K562 (cell line): ENCODE data around the gene FANCG.

Source experiments
- FOXK2 ChIP-seq, 2 experiments: fragments of 450-650 bp; IDR thresholded peaks in 1 of 2; conservative IDR thresholded peaks in 1 of 2; 2 replicates each; pipeline ENCODE4 v1.6.1; 2016; ENCODE audit warnings: low read depth in 2 of 2, mild to moderate bottlenecking in 1 of 2
- KLF10 ChIP-seq: fragments of 250-450 bp; sonication (Bioruptor Pico); IDR thresholded peaks from 2 replicates; pipeline ENCODE4 v1.6.1; 2021; ENCODE audit warnings: matching md5 sums
- MYC ChIP-seq, 2 experiments: fragments of 250-450 bp in 1 of 2; sonication (Bioruptor Pico) in 1 of 2; IDR thresholded peaks; 2 replicates each; pipeline versions ENCODE4 v1.5.1 to v1.6.1; 2012 to 2021; ENCODE audit warnings: low read depth in 2 of 2, borderline replicate concordance in 1 of 2, improper control_type of control experiment in 1 of 2, low read length in 1 of 2, mild to moderate bottlenecking in 1 of 2, moderate library complexity in 1 of 2
- RAD51 ChIP-seq: fragments of 450-650 bp; IDR thresholded peaks from 2 replicates; pipeline ENCODE4 v1.7.1; 2016; ENCODE audit warnings: low read depth, mild to moderate bottlenecking, borderline replicate concordance
- SMAD3 ChIP-seq: fragments of 450-650 bp; formaldehyde crosslinking; conservative IDR thresholded peaks from 2 replicates; pipeline ENCODE4 v1.4.0; 2020; ENCODE audit warnings: mild to moderate bottlenecking
- TF ChIP-seq, protein P1 (sequence below): fragments of 150-350 bp; IDR thresholded peaks from 2 replicates; pipeline ENCODE4 v1.6.1; 2014; ENCODE audit warnings: low read depth, mild to moderate bottlenecking, low read length, borderline replicate concordance

DNA sequence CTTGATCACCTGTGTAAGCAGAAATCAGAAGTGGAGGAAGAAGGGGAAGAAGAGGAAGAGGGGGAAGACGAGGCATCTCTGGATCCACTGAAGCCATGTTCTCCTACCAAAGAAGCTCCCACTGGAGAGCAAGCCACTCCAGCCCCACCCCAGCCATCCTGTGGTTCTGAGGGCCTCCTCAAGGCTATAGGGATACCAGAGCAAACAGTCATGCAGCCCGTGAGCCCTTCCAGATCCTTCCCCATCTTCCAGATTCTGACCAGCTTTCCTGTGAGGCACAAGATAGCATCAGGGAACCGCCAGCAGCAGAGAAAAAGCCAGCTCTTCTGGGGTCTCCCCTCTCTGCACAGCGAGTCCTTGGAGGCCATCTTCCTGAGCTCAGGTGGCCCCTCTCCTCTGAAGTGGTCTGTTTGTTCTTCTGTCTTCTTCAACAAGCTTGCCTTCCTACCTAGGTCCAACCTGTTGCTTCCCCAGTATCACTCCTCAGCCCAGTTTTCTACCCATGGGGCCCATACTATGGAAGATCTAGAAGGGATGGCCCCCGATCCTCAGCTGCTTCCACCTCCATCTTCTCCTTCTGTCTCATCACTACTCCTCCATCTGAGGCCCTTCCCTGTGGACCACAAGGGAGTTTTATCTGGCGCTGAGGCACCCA is 36.7 kb downstream of the FANCG start:
- TF ChIP-seq MYC (IDR thresholded peaks at IDR 0.05; ENCODE audit: low read depth, low read length) (no peak), MYC (CRISPR knock-in tag; IDR thresholded peaks at IDR 0.05; ENCODE audit: borderline replicate concordance, low read depth) (no peak), RAD51 (no peak), SMAD3 (CRISPR knock-in tag) (no peak), KLF10 (CRISPR knock-in tag) (no peak), FOXK2 (conservative IDR thresholded peaks at IDR 0.05 in 1 of 2, IDR thresholded peaks at IDR 0.05 in 1 of 2; ENCODE audit: low read depth in 2 of 2) (no peak)
- TF ChIP-seq, protein P1, sequence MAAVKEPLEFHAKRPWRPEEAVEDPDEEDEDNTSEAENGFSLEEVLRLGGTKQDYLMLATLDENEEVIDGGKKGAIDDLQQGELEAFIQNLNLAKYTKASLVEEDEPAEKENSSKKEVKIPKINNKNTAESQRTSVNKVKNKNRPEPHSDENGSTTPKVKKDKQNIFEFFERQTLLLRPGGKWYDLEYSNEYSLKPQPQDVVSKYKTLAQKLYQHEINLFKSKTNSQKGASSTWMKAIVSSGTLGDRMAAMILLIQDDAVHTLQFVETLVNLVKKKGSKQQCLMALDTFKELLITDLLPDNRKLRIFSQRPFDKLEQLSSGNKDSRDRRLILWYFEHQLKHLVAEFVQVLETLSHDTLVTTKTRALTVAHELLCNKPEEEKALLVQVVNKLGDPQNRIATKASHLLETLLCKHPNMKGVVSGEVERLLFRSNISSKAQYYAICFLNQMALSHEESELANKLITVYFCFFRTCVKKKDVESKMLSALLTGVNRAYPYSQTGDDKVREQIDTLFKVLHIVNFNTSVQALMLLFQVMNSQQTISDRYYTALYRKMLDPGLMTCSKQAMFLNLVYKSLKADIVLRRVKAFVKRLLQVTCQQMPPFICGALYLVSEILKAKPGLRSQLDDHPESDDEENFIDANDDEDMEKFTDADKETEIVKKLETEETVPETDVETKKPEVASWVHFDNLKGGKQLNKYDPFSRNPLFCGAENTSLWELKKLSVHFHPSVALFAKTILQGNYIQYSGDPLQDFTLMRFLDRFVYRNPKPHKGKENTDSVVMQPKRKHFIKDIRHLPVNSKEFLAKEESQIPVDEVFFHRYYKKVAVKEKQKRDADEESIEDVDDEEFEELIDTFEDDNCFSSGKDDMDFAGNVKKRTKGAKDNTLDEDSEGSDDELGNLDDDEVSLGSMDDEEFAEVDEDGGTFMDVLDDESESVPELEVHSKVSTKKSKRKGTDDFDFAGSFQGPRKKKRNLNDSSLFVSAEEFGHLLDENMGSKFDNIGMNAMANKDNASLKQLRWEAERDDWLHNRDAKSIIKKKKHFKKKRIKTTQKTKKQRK: no peak
